ENCODE results near the gene EXOC6B. TPM values are rescaled to one million over a fixed set of nuclear protein-coding genes. Genes with fewer than 3 reads are reported as not detected.

EXOC6B gene
- total RNA-seq, 4 donors from 2014 or later = 15.7 to 58.4 (median 37.9) TPM

GRCh38 chr2:72145658-72146329 is 680.0 kb downstream of the EXOC6B start:
- intact Hi-C loops (cut with DNase I; ENCODE audit: low total_unique reads) = no loop called here
- no peak for TF ChIP-seq EP300 (IDR thresholded peaks at IDR 0.05; ENCODE audit: low read depth)
- 6% methylated on average over 33 of the region's 33 CpGs; no CpG with 5 or more reads in 1 of the 2 donors for WGBS, 2 donors (ENCODE audit: low coverage in 1 of 2)
- peaks cover 44 to 76% (median 64%) of the 10 kb centered on the region in 4 donors for H3K4me1 ChIP-seq
- no peaks in the 10 kb centered on the region for H3K36me3 ChIP-seq
- no peak for DNase-seq
- no peaks in the 10 kb centered on the region for H3K9me3 ChIP-seq
- peak overlapping the region in 3 of 4 donors; percentile 25 to 55 (median 38) for H3K4me3 ChIP-seq
- peak overlapping the region; percentile 5 to 30 (median 26) for H3K27ac ChIP-seq
- in situ Hi-C loops (cut with MboI; ENCODE audit: low pct_ligation_motif_present in 1 of 4, low pct_unique_long_range_greater_than_20kb in 1 of 4, low sequenced_read_pairs in 3 of 4) = loop anchor here in 3 of 4 donors (10.0 to 25.0 kb wide), 4 partner anchors 221 to 592 kb away; no protein-coding TSS in a partner anchor
- H3K27me3 ChIP-seq = peaks cover 74% of the 10 kb centered on the region

DNA sequence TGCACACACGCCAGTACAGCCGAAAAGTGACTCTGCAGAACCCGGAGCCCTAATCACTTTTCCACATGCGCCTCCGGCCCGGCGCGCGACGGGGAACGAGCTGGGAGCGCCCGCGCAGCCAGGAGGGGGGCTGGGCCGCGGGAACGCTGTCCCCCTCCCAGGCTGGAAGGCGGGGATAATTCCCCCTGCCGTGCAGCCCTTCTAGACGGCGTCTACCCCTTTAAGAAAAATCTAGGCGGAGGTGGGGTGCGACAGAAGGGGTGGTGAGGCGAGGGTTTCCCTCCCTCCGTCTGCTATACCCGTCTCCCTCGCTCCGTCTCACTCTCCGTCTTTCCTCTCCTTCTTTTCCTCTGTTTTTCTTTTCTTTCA is 680.6 kb downstream of the EXOC6B start:
- Histone ChIP-seq H3K27ac (peak overlapping the region; percentile 5 to 30 (median 26)), H3K27me3 (peaks cover 74% of the 10 kb centered on the region), H3K9me3 (no peaks in the 10 kb centered on the region), H3K4me1 (peaks cover 44 to 73% (median 64%) of the 10 kb centered on the region in 4 donors), H3K36me3 (no peaks in the 10 kb centered on the region), H3K4me3 (peak overlapping the region in 3 of 4 donors; percentile 25 to 55 (median 38))
- DNase-seq = no peak
- TF ChIP-seq CTCF (IDR thresholded peaks at IDR 0.05) (no peak), EP300 (IDR thresholded peaks at IDR 0.05; ENCODE audit: low read depth) (no peak), POLR2A (IDR thresholded peaks at IDR 0.05) (no peak), POLR2AphosphoS5 (IDR thresholded peaks at IDR 0.05) (no peak)
- in situ Hi-C loops (cut with MboI; ENCODE audit: low pct_ligation_motif_present in 1 of 4, low pct_unique_long_range_greater_than_20kb in 1 of 4, low sequenced_read_pairs in 3 of 4) (loop anchor here in 3 of 4 donors (10.0 to 25.0 kb wide), 4 partner anchors 220 to 592 kb away; no protein-coding TSS in a partner anchor), intact Hi-C loops (cut with DNase I; ENCODE audit: low total_unique reads) (no loop called here)
- WGBS, 2 donors (ENCODE audit: low coverage in 1 of 2) = 3% methylated on average over 29 of the region's 29 CpGs; no CpG with 5 or more reads in 1 of the 2 donors

GRCh38 chr2:72144632-72145288 is 681.1 kb downstream of the EXOC6B start:
- Histone ChIP-seq H3K27ac (peak overlapping the region; percentile 2 to 49 (median 26)), H3K4me1 (peaks cover 39 to 68% (median 59%) of the 10 kb centered on the region in 4 donors), H3K27me3 (peaks cover 70% of the 10 kb centered on the region), H3K36me3 (no peaks in the 10 kb centered on the region), H3K4me3 (peak overlapping the region in 3 of 4 donors; percentile 25 to 55 (median 38)), H3K9me3 (no peaks in the 10 kb centered on the region)
- TF ChIP-seq CTCF (IDR thresholded peaks at IDR 0.05) = no peak
- TF ChIP-seq EP300 (IDR thresholded peaks at IDR 0.05; ENCODE audit: low read depth) = no peak
- no peak for TF ChIP-seq POLR2AphosphoS5 (IDR thresholded peaks at IDR 0.05)
- TF ChIP-seq POLR2A (IDR thresholded peaks at IDR 0.05) = no peak
- in situ Hi-C loops (cut with MboI; ENCODE audit: low pct_ligation_motif_present in 1 of 4, low pct_unique_long_range_greater_than_20kb in 1 of 4, low sequenced_read_pairs in 3 of 4) (loop anchor here in 3 of 4 donors (10.0 to 25.0 kb wide), 4 partner anchors 220 to 593 kb away; no protein-coding TSS in a partner anchor), intact Hi-C loops (cut with DNase I; ENCODE audit: low total_unique reads) (loop anchor here (5.0 kb wide), 1 partner anchor 532 kb away; no protein-coding TSS in a partner anchor)
- 1% methylated on average over 63 of the region's 63 CpGs; no CpG with 5 or more reads in 1 of the 2 donors for WGBS, 2 donors (ENCODE audit: low coverage in 1 of 2)
- DNase-seq = no peak

GRCh38 chr2:72144274-72144631 is 681.6 kb downstream of the EXOC6B start:
- Histone ChIP-seq H3K4me1 (peaks cover 34 to 63% (median 54%) of the 10 kb centered on the region in 4 donors), H3K27me3 (peaks cover 65% of the 10 kb centered on the region), H3K27ac (peak overlapping the region; percentile 2 to 49 (median 32)), H3K4me3 (peak overlapping the region in 3 of 4 donors; percentile 25 to 55 (median 38)), H3K9me3 (no peaks in the 10 kb centered on the region), H3K36me3 (no peaks in the 10 kb centered on the region)
- intact Hi-C loops (cut with DNase I; ENCODE audit: low total_unique reads) = loop anchor here (5.0 kb wide), 1 partner anchor 532 kb away; no protein-coding TSS in a partner anchor
- in situ Hi-C loops (cut with MboI; ENCODE audit: low pct_ligation_motif_present in 1 of 4, low pct_unique_long_range_greater_than_20kb in 1 of 4, low sequenced_read_pairs in 3 of 4) = loop anchor here in 3 of 4 donors (10.0 to 25.0 kb wide), 4 partner anchors 219 to 593 kb away; no protein-coding TSS in a partner anchor
- WGBS, 2 donors (ENCODE audit: low coverage in 1 of 2) = 2% methylated on average over 23 of the region's 23 CpGs; no CpG with 5 or more reads in 1 of the 2 donors
- TF ChIP-seq POLR2AphosphoS5 (IDR thresholded peaks at IDR 0.05) (no peak), CTCF (IDR thresholded peaks at IDR 0.05) (no peak), EP300 (IDR thresholded peaks at IDR 0.05; ENCODE audit: low read depth) (no peak), POLR2A (IDR thresholded peaks at IDR 0.05) (no peak)
- no peak for DNase-seq
